Stimulated activated CD4-positive, alpha-beta T cell treated with anti-CD3 and anti-CD28 coated beads, Interleukin-4, amount 100 ng/mL, for 4 hours (primary cell): ENCODE measurements around the gene KHDC1L.
A peak's percentile ranks its signal among the peaks of the same experiment; 100 is the strongest.
"Not testable (repeated sequence)": the region's sequence is repeated elsewhere in the genome, so short reads cannot be mapped to it uniquely, and the experiment has no call there.

Source experiments
- DNase-seq, 2 experiments: peaks; one replicate each; pipeline ENCODE4 v3.0.0-alpha.2; 2020

Gene KHDC1L

GRCh38 chr6:73225396-73225795 lies at the start of gene KHDC1L:
KHDC1L (minus strand) TSS chr6:73225496; CDS start chr6:73225408, 88 bp downstream.
- no peak for DNase-seq

DNA sequence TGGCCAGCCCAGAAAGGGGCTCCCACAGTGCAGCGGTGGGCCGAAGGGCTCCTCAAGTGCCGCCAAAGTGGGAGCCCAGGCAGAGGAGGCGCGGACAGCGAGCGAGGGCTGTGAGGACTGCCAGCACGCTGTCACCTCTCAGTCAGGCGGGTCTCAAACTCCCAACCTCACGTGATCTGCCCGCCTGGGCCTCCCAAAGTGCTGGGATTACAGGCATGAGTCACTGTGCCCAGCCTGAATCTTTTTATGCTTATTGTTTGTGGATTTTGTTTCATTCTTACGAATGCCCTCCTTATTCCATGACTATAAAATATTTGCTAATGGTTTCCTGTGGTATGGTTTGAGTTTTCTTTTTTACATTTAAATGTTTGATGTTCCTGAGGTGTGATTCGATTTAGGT lies 44.0 kb upstream of the KHDC1L start:
- not testable (repeated sequence) for DNase-seq

GRCh38 chr6:73268896-73269295 lies 43.6 kb upstream of the KHDC1L start:
- DNase-seq = not testable (repeated sequence)

GRCh38 chr6:73264446-73264845 lies 39.1 kb upstream of the KHDC1L start:
- DNase-seq = no peak

GRCh38 chr6:73263570-73263909 lies 38.2 kb upstream of the KHDC1L start:
- DNase-seq = no peak

- DNase-seq = peak; percentile 48 to 56
Observed at GRCh38 chr6:73262671-73263569, 37.6 kb upstream of the KHDC1L start, which contains the start of gene KHDC1. KHDC1 (minus strand) TSS chr6:73263196; CDS start chr6:73242517, 20,679 bp downstream.

- DNase-seq = no peak
Observed at GRCh38 chr6:73258721-73259120, 33.4 kb upstream of the KHDC1L start.

DNA sequence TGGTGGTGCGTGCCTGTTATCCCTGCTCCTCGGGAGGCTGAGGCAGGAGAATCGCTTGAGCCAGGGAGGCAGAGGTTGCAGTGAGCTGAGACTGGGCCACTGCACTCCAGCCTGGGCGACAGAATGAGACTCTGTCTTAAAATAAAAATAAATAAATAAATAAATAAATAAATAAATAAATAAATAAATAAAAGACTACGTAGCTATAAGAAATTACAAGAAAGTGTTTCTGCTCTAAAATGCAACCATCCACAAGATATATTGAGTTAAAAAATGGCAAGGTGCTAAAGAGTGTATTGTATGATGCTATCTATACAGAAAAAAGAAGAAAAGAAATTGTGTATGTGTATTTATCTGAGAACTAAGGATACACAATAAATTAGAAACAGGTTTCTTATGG lies 29.0 kb upstream of the KHDC1L start:
- not testable (repeated sequence) for DNase-seq

DNA sequence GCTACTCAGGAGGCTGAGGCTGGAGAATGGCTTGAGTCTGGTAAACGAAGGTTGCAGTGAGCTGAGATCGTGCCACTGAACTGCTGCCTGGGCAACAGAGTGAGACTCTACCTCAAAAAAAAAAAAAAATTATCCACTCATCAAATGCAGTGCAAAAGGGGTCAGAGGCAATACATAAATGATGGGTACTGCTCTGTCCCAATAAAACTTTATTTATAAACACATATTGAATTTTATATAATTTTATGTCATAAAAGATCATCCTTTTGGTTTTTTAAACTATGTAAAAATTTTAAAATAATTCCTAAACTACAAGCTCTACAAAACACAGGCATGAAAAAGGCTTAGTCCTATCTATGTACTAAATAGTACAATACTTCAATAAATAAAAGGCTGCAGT lies 27.4 kb upstream of the KHDC1L start:
- no peak for DNase-seq

DNA sequence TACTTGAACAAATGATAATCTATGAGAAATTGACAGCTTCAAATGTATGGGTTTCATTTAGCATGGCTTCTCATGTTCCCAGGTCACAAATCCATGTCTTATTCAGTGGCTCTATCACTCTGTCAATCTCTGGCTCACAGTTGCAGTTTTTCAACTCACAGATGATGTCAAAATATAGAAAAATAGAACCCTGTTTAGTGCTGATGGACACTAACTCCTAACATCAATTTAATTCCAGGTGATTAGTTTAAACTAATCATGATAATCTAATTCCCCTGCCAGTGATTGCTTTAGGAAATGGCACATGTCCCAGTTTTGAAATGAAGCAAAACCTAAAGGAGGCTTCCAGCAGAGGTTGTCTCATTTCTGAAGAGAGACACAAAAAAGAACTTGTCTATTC lies 24.7 kb upstream of the KHDC1L start:
- DNase-seq = no peak

- DNase-seq = no peak
Observed at GRCh38 chr6:73248192-73248903, 23.1 kb upstream of the KHDC1L start.

DNA sequence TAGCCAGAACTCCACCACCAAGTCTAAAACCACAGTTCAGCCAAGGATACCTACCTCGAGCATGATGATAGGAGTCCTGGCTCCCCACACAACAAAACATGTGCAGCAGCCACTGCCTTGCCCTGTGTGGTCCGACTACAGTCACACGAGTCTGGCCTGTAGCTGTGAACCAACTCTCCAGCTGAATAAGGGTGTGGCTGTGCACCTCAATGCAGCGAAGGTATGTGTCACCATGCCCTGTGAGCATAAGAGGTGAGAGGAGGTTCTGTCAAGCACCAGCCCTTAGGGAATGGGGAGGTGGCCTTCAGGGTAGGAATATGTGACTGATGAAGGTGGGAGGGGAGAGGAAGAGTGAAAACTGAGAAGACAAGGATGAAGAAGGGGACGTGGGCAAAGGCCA lies 16.7 kb upstream of the KHDC1L start:
- DNase-seq = no peak

DNA sequence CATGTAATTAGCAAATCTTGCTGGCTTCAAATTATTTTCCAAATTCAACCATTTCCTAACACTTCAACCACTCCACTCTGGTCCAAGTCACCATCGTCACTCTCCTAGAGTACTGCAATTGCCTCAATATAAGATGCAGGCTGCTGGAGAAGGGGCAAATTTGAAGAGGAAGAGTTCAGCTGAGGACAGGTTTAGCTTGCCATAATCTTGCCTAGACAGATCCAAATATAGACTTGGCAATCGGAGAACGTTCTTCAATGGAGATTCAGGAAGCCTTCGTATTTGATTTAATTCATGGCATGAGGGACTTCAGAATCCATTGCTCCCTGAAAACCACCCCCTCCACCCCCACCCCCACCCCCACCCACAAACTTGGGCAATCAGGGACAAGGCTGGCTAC lies 15.4 kb upstream of the KHDC1L start:
- DNase-seq = no peak

GRCh38 chr6:73236144-73236750 lies 11.0 kb upstream of the KHDC1L start:
- no peak for DNase-seq

GRCh38 chr6:73234733-73235132 lies 9.4 kb upstream of the KHDC1L start:
- DNase-seq = no peak

- DNase-seq = not testable (repeated sequence)
Observed at GRCh38 chr6:73233971-73234370, 8.7 kb upstream of the KHDC1L start.

DNA sequence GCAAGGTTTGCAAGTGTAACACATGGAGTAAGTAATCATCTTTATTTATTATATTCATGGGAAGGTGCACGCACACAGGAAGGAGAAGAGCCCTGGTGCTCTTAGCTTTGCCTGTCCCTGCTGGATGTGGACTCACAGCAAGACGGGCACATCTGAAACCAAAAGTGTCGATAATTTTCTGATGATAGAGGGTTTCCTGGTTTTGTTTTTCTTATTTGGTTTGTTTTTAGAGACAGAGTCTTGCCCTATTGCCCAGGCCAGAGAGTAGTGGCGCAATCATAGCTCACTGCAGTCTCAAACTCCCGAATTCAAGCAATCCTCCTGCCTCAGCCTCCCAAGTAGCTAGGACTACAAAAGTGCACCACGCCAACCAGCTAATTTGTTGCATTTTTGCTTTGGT lies 7.8 kb upstream of the KHDC1L start:
- no peak for DNase-seq

DNA sequence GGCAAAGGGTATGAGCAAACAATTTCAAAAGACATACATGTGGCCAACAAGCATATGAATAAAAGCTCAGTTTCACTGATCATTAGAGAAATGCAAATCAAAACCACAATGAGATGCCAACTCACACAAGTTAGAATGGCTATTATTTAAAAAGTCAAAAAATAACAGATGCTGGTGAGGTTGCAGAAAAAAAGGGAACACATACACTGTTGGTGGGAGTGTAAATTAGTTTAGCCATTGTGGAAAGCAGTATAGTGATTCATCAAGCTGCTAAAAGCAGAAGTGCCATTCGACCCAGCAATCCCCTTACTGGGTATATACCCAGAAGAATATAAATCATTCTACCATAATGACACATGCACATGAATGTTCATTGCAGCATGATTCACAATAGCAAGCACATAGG lies 6.7 kb upstream of the KHDC1L start:
- no peak for DNase-seq

- no peak for DNase-seq
Observed at GRCh38 chr6:73227606-73228255, 2.4 kb upstream of the KHDC1L start.

- DNase-seq = no peak
Observed at GRCh38 chr6:73216859-73217258, 8.4 kb downstream of the KHDC1L start.

GRCh38 chr6:73209117-73209516 lies 16.2 kb downstream of the KHDC1L start:
- no peak for DNase-seq

DNA sequence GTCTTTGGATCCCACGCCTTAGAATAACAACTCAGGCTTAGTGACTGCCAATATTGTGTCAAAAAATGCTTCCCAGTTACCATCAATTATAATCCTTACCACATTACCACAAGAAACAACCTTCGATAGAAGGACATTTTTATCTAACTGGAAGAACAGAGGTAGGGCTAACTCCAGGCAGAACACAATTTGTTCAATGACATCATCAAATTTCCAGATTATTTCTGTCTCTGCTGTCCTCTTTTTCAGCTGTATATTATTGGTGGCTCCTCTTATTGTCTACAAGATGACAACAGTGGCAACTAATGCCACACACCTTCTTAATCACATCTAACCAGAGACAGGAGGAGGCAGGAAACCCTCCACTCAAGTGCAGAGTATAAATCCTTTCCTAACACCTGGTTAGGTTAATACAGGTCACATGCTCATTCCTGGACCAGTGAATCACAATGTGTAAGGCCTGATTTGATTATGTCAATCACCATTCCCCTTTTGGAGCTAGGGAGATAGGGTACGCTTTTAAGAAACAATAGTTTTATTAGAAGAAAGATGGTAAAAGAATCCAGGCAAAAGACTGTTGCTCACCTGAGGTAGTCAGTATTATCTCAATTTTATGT lies 18.0 kb downstream of the KHDC1L start:
- no peak for DNase-seq

GRCh38 chr6:73204252-73204651 lies 21.0 kb downstream of the KHDC1L start:
- DNase-seq = no peak
